B cell (primary cell): Measurements from ENCODE around the gene ITPK1. TPM values are rescaled to one million over a fixed set of nuclear protein-coding genes. Genes with fewer than 3 reads are reported as not detected.

Experiments
- ATAC-seq: fragments of 200-7000 bp; cut with Tn5 transposase; one replicate; pipeline ENCODE4 v1.10.0; 2021; ENCODE audit warnings: low read depth, mild to moderate bottlenecking, moderate number of reproducible peaks, moderate library complexity
- CTCF ChIA-PET: fragments of 350-600 bp; sonication (Branson Sonifier 250); formaldehyde crosslinking; loops from one replicate; lab custom pipeline; 2021; ENCODE audit warnings: antibody characterized with exemption, inconsistent platforms; lab: Charles Lee
- POLR2A ChIA-PET: fragments of 350-600 bp; sonication (Branson Sonifier 250); formaldehyde crosslinking; loops from one replicate; lab custom pipeline; 2021; ENCODE audit warnings: antibody characterized with exemption; lab: Charles Lee
- DNase-seq: peaks from one replicate; pipeline ENCODE4 v3.0.0; 2013
- H2AFZ ChIP-seq: 2 replicates; pipeline ENCODE4 v1.6.1; 2012; ENCODE audit warnings: mild to moderate bottlenecking, low read depth, low read length; ENCODE audit not compliant: insufficient read depth, poor library complexity, severe bottlenecking
- H3K27ac ChIP-seq, 2 donors: 1 replicate in 1 of 2; 2 replicates in 1 of 2; pipeline ENCODE4 v1.5.1; 2012 to 2013; ENCODE audit warnings: low read length in 2 of 2, mild to moderate bottlenecking in 2 of 2, moderate library complexity in 1 of 2
- H3K27me3 ChIP-seq, 4 experiments: fragments of 200-600 bp in 1 of 4; sonication (generic) in 1 of 4; replicated peaks in 1 of 4; 1 replicate in 2 of 4; 2 replicates in 2 of 4; pipeline versions ENCODE4 v1.6.1 to v1.7.0; 2013 to 2016; ENCODE audit warnings: low read length in 3 of 4, mild to moderate bottlenecking in 2 of 4, mixed read lengths in 1 of 4, moderate library complexity in 1 of 4; ENCODE audit not compliant: insufficient read depth in 4 of 4, control insufficient read depth in 3 of 4; ENCODE audit errors: control extremely low read depth in 1 of 4
- H3K36me3 ChIP-seq, 2 experiments: replicated peaks in 1 of 2; 1 replicate in 1 of 2; 2 replicates in 1 of 2; pipeline versions ENCODE4 v1.6.1 to v1.7.1; 2013; ENCODE audit warnings: low read length in 1 of 2; ENCODE audit not compliant: insufficient read depth in 2 of 2, control insufficient read depth in 1 of 2; ENCODE audit errors: control extremely low read depth in 1 of 2, extremely low read depth in 1 of 2
- H3K4me1 ChIP-seq, 2 donors: fragments of 200-600 bp in 1 of 2; sonication (generic) in 1 of 2; 1 replicate in 1 of 2; 2 replicates in 1 of 2; pipeline versions ENCODE4 v1.5.1 to v1.6.1; 2013 to 2017; ENCODE audit warnings: low read length in 2 of 2; ENCODE audit not compliant: control insufficient read depth in 2 of 2, insufficient read depth in 2 of 2
- H3K4me2 ChIP-seq: replicated peaks from 2 replicates; pipeline ENCODE3; 2012; ENCODE audit warnings: mild to moderate bottlenecking, low read depth, low read length; ENCODE audit not compliant: poor library complexity, severe bottlenecking
- H3K4me3 ChIP-seq, 5 experiments: fragments of 200-600 bp in 1 of 5; sonication (generic) in 1 of 5; 1 replicate in 3 of 5; 2 replicates in 2 of 5; pipeline versions ENCODE4 v1.5.1 to v1.7.0; 2011 to 2016; ENCODE audit warnings: low read length in 4 of 5, mild to moderate bottlenecking in 4 of 5, low read depth in 2 of 5, control low read depth in 1 of 5, moderate library complexity in 1 of 5; ENCODE audit not compliant: insufficient read depth in 1 of 5; ENCODE audit errors: control extremely low read depth in 1 of 5, extremely low read depth in 1 of 5
- H3K79me2 ChIP-seq: fragments of 200-600 bp; sonication (generic); one replicate; pipeline ENCODE4 v1.6.0; 2016; ENCODE audit warnings: low read length; ENCODE audit not compliant: control insufficient read depth, insufficient read depth
- H3K9ac ChIP-seq: fragments of 200-600 bp; sonication (generic); 2 replicates; pipeline ENCODE4 v1.6.1; 2017; ENCODE audit warnings: mild to moderate bottlenecking, low read length, moderate library complexity
- H3K9me3 ChIP-seq, 3 donors: one replicate each; pipeline versions ENCODE4 v1.6.1 to v1.7.1; 2013; ENCODE audit warnings: low read length in 2 of 3; ENCODE audit not compliant: control insufficient read depth in 2 of 3, insufficient read depth in 1 of 3; ENCODE audit errors: control extremely low read depth in 1 of 3
- H4K20me1 ChIP-seq: 2 replicates; pipeline ENCODE4 v1.6.0; 2012; ENCODE audit warnings: mild to moderate bottlenecking, low read length; ENCODE audit not compliant: insufficient read depth, control insufficient read depth, poor library complexity, severe bottlenecking
- H3K27ac Mint-ChIP-seq: one replicate; pipeline ENCODE4 v1.8.0; 2021; ENCODE audit warnings: mixed read lengths
- H3K27me3 Mint-ChIP-seq: one replicate; pipeline ENCODE4 v1.8.0; 2021; ENCODE audit warnings: mixed read lengths
- H3K4me1 Mint-ChIP-seq: one replicate; pipeline ENCODE4 v1.8.0; 2021; ENCODE audit warnings: mixed read lengths
- H3K4me3 Mint-ChIP-seq: one replicate; pipeline ENCODE4 v1.8.0; 2021; ENCODE audit warnings: mixed read lengths
- H3K9me3 Mint-ChIP-seq: one replicate; pipeline ENCODE4 v1.8.0; 2022; ENCODE audit warnings: mixed read lengths; ENCODE audit not compliant: insufficient read depth
- CTCF ChIP-seq: fragments of 200-600 bp; IDR thresholded peaks from one replicate; pipeline ENCODE4 v1.8.0; 2022; ENCODE audit warnings: antibody characterized with exemption, mild to moderate bottlenecking
- EZH2 ChIP-seq: IDR thresholded peaks from 2 replicates; pipeline ENCODE4 v1.6.1; 2012; ENCODE audit warnings: borderline replicate concordance, low read depth, mild to moderate bottlenecking, moderate library complexity, low read length; ENCODE audit not compliant: insufficient read depth, poor library complexity, severe bottlenecking
- WGBS: methylation state at CpG from one replicate; pipeline ENCODE4 v1.1.5; 2013; ENCODE audit warnings: missing lambda C conversion rate; ENCODE audit not compliant: insufficient coverage; 5-methylcytosine and 5-hydroxymethylcytosine counted together
- intact Hi-C: fragments of 100-400 bp; cut with micrococcal nuclease; formaldehyde crosslinking; loops from one replicate; pipeline ENCODE4 v1.10.0; 2022
- polyA plus RNA-seq: library from polyadenylated mRNA; depleted of rRNA; stranded (reverse); fragments of >200 nt; gene quantifications from 2 replicates; pipeline ENCODE4 v1.2.3, GENCODE V29; 2012
- total RNA-seq, 2 donors: library from RNA; stranded (reverse); fragments of 120-200 nt in 1 of 2; gene quantifications; 1 replicate in 1 of 2; 2 replicates in 1 of 2; pipeline versions ENCODE4 v1.2.3 to v1.2.4, GENCODE V29; 2013 to 2022

Gene ITPK1
- total and polyA plus RNA-seq, 2 donors (not counting 1 experiment from before 2014, with no cell fraction given), result 46.0 to 46.9 TPM

DNA sequence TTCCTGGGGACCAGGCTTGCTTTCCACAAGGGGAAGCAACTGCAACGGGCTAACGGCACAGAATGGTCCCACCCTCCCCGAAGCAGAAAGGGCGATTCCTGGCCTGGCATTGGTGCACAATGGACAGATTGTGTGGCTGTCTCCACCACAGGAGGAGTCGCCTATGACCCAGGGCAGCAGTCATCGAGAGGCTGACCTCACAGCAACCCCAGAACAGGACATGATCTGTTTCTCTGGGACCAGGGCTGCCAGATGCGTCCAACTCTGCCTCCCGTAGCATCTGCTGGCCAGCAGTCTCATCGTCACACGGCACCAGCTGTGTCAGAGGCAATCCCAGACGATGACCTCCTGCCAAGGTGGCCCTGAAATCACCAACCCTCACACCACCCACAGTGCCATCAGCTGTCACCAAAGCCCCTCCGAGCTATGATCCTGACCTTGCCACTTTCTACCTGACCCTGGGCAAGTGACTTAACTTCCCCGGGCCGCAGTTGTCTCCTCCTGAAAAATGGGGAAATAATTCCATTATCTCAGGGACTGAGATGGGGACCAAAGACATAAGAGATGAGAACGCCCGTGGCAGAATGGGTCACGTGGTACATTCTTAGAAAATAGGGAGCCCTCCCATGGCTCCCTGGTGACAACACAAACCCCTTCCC lies 106.1 kb downstream of the ITPK1 start:
- POLR2A ChIA-PET, result no interaction called here
- H3K27ac Mint-ChIP-seq, result no peak overlapping the region

DNA sequence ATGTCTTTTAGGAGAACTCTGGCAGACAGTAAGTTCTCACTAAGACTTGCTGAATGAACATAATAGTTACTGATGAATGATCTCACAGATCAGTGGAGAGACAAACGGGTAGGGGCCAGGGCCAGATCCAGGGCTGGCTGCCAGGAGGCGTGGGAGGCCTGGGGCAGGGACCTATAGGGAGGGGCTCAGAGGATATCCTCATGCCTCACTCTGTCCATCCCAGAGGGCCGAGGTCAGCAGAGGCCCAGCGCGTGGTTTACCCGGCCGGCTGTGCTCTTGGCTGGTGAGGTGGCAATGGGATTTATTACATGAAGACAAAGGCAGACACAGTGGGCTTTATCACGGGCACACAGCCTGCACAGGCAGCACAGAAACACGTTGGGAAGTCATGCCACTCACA lies 107.3 kb downstream of the ITPK1 start:
- ATAC-seq, result no peak
- H3K27ac Mint-ChIP-seq, result peak overlapping the region; percentile 62
- Histone ChIP-seq H3K4me3 (no peak overlapping the region), H3K4me1 (peaks cover 22 to 36% of the 10 kb centered on the region in 2 donors), H2AFZ (no peak overlapping the region), H3K9me3 (no peaks in the 10 kb centered on the region), H3K79me2 (peaks cover 34% of the 10 kb centered on the region), H3K27me3 (no peaks in the 10 kb centered on the region), H4K20me1 (peaks cover 4% of the 10 kb centered on the region), H3K27ac (peak overlapping the region in 1 of 2 donors; percentile 42), H3K4me2 (no peak overlapping the region), H3K9ac (no peak overlapping the region), H3K36me3 (peaks cover 0 to 6% of the 10 kb centered on the region in 2 experiments)
- peaks cover 39% of the 10 kb centered on the region for H3K4me1 Mint-ChIP-seq
- H3K27me3 Mint-ChIP-seq, result no peaks in the 10 kb centered on the region
- 96% methylated on average over 9 of the region's 9 CpGs for WGBS
- POLR2A ChIA-PET, result no interaction called here
- TF ChIP-seq EZH2, result no peak
- no peak for TF ChIP-seq CTCF
- CTCF ChIA-PET, result no interaction called here
- H3K9me3 Mint-ChIP-seq, result no peaks in the 10 kb centered on the region
- no peak for DNase-seq
- intact Hi-C loops, result no loop called here
- no peak overlapping the region for H3K4me3 Mint-ChIP-seq

More for the DNA sequence above, 106.1 kb downstream of the ITPK1 start:
- Histone ChIP-seq H3K4me3 (no peak overlapping the region), H3K9ac (no peak overlapping the region), H4K20me1 (peaks cover 6% of the 10 kb centered on the region), H2AFZ (no peak overlapping the region), H3K4me1 (peaks cover 24 to 38% of the 10 kb centered on the region in 2 donors), H3K4me2 (no peak overlapping the region), H3K36me3 (peaks cover 0 to 6% of the 10 kb centered on the region in 2 experiments), H3K79me2 (peaks cover 33% of the 10 kb centered on the region), H3K9me3 (no peaks in the 10 kb centered on the region), H3K27ac (no peak overlapping the region), H3K27me3 (no peaks in the 10 kb centered on the region)
- CTCF ChIA-PET, result no interaction called here
- H3K27me3 Mint-ChIP-seq, result no peaks in the 10 kb centered on the region
- H3K4me3 Mint-ChIP-seq, result no peak overlapping the region
- TF ChIP-seq CTCF, result no peak
- WGBS, result 95% methylated on average over 15 of the region's 17 CpGs
- ATAC-seq (no peak), DNase-seq (no peak)
- intact Hi-C loops, result no loop called here
- peaks cover 45% of the 10 kb centered on the region for H3K4me1 Mint-ChIP-seq
- no peaks in the 10 kb centered on the region for H3K9me3 Mint-ChIP-seq
